Activated B cell treated with CpG ODN at 0.5 μM for 24 hours (primary cell): Measurements from ENCODE around the gene IFNL1. TPM values are rescaled to one million over a fixed set of nuclear protein-coding genes. Genes with fewer than 3 reads are reported as not detected.
A peak's percentile ranks its signal among the peaks of the same experiment; 100 is the strongest.

Experiments
- ATAC-seq: fragments of 200-7000 bp; cut with Tn5 transposase; one replicate; pipeline ENCODE4 v1.10.0; 2021; ENCODE audit warnings: low read depth, mild to moderate bottlenecking, moderate library complexity
- CTCF ChIA-PET: fragments of 350-600 bp; sonication (Branson Sonifier 250); formaldehyde crosslinking; loops from one replicate; lab custom pipeline; 2021; ENCODE audit warnings: antibody characterized with exemption; lab: Charles Lee
- POLR2A ChIA-PET: fragments of 350-600 bp; sonication (Branson Sonifier 250); formaldehyde crosslinking; loops from one replicate; lab custom pipeline; 2021; ENCODE audit warnings: antibody characterized with exemption; lab: Charles Lee
- DNase-seq: peaks from one replicate; pipeline ENCODE4 v3.0.0; 2022
- H3K27ac Mint-ChIP-seq: one replicate; pipeline ENCODE4 v1.8.0; 2020; ENCODE audit warnings: mixed read lengths
- H3K27me3 Mint-ChIP-seq: one replicate; pipeline ENCODE4 v1.8.0; 2021; ENCODE audit warnings: mixed read lengths
- H3K36me3 Mint-ChIP-seq: one replicate; pipeline ENCODE4 v1.8.0; 2021; ENCODE audit warnings: low read depth, mixed read lengths
- H3K4me1 Mint-ChIP-seq: one replicate; pipeline ENCODE4 v1.8.0; 2021; ENCODE audit warnings: mixed read lengths
- H3K4me3 Mint-ChIP-seq: one replicate; pipeline ENCODE4 v1.8.0; 2020; ENCODE audit warnings: mild to moderate bottlenecking, mixed read lengths
- H3K9me3 Mint-ChIP-seq: one replicate; pipeline ENCODE4 v1.8.0; 2020; ENCODE audit warnings: mixed read lengths
- CTCF ChIP-seq: fragments of 200-600 bp; IDR thresholded peaks from one replicate; pipeline ENCODE4 v1.8.0; 2022; ENCODE audit warnings: antibody characterized with exemption, mild to moderate bottlenecking
- intact Hi-C: fragments of 100-400 bp; cut with micrococcal nuclease; formaldehyde crosslinking; loops from one replicate; pipeline ENCODE4 v1.15.1; 2024
- total RNA-seq: library from RNA; stranded (reverse); gene quantifications from 2 replicates; pipeline ENCODE4 v1.2.3, GENCODE V29; 2022

IFNL1 gene
- total RNA-seq, 1 donor from 2014 or later, result not detected

- Mint-ChIP-seq H3K4me3 (peak within 1 kb of the TSS; percentile 99), H3K36me3 (peaks cover 39% of the 10 kb centered on the region), H3K27ac (peak within 1 kb of the TSS; percentile 97), H3K27me3 (no peaks in the 10 kb centered on the region), H3K4me1 (peaks cover 69% of the 10 kb centered on the region), H3K9me3 (no peaks in the 10 kb centered on the region)
- ChIA-PET CTCF (interaction anchor here (1.0 to 2.4 kb wide), 4 partner anchors 9 to 70 kb away, joined by 3 to 15 read pairs (median 7); partner anchors contain the start of genes MED29, PAF1 and PLEKHG2), POLR2A (interaction anchor here (0.6 to 2.8 kb wide), 18 partner anchors 9 to 1417 kb away, joined by 3 to 35 read pairs (median 6); partner anchors contain the start of genes MAP4K1, MED29, PAF1 and PLEKHG2)
- no peak for TF ChIP-seq CTCF
- intact Hi-C loops, result loop anchor here (1.0 to 5.0 kb wide), 7 partner anchors 9 to 215 kb away; partner anchors contain the start of genes EID2B, MED29, PAF1 and PAK4
- DNase-seq (peak; percentile 97), ATAC-seq (peak; percentile 91)
Observed at GRCh38 chr19:39341719-39342604, 45.8 kb downstream of the IFNL1 start, which contains the start of gene SAMD4B. Gene SAMD4B, plus strand, starts transcription at chr19:39342421. Its CDS starts 14,473 bp downstream, at chr19:39356894.

- POLR2A ChIA-PET, result interaction anchor here (0.7 to 2.8 kb wide), 16 partner anchors 8 to 725 kb away, joined by 3 to 35 read pairs (median 6); partner anchors contain the start of genes MAP4K1, MED29, PAF1 and PLEKHG2
- H3K9me3 Mint-ChIP-seq, result no peaks in the 10 kb centered on the region
Observed at GRCh38 chr19:39342647-39343305, 46.6 kb downstream of the IFNL1 start.

GRCh38 chr19:39345956-39346355 is 49.7 kb downstream of the IFNL1 start:
- TF ChIP-seq CTCF, result no peak
- Mint-ChIP-seq H3K27ac (peak overlapping the region; percentile 8), H3K36me3 (peaks cover 67% of the 10 kb centered on the region), H3K4me3 (no peak overlapping the region), H3K9me3 (no peaks in the 10 kb centered on the region), H3K27me3 (no peaks in the 10 kb centered on the region), H3K4me1 (peaks cover 51% of the 10 kb centered on the region)
- POLR2A ChIA-PET, result interaction anchor here (0.6 kb wide), 1 partner anchor 941 kb away, joined by 4 read pairs; no protein-coding TSS in a partner anchor
- no peak for DNase-seq
- no peak for ATAC-seq
- CTCF ChIA-PET, result interaction anchor here (1.1 to 1.2 kb wide), 3 partner anchors 65 to 89 kb away, joined by 3 to 4 read pairs (median 3); partner anchors contain the start of genes PLEKHG2 and RPS16
- intact Hi-C loops, result no loop called here

More at GRCh38 chr19:39342647-39343305, 46.6 kb downstream of the IFNL1 start:
- ATAC-seq, result no peak
- intact Hi-C loops, result loop anchor here (1.0 to 5.0 kb wide), 7 partner anchors 9 to 215 kb away; partner anchors contain the start of genes EID2B, MED29, PAF1 and PAK4
- DNase-seq, result no peak
- TF ChIP-seq CTCF, result no peak
- H3K27me3 Mint-ChIP-seq, result no peaks in the 10 kb centered on the region
- CTCF ChIA-PET, result interaction anchor here (1.0 to 2.4 kb wide), 4 partner anchors 8 to 69 kb away, joined by 3 to 15 read pairs (median 7); partner anchors contain the start of genes MED29, PAF1 and PLEKHG2
- peak overlapping the region; percentile 83 for H3K4me3 Mint-ChIP-seq
- H3K27ac Mint-ChIP-seq, result peak overlapping the region; percentile 56
- H3K4me1 Mint-ChIP-seq, result peaks cover 63% of the 10 kb centered on the region
- H3K36me3 Mint-ChIP-seq, result peaks cover 47% of the 10 kb centered on the region

GRCh38 chr19:39347332-39348164 is 51.3 kb downstream of the IFNL1 start:
- H3K36me3 Mint-ChIP-seq, result peaks cover 76% of the 10 kb centered on the region
- POLR2A ChIA-PET, result interaction anchor here (0.9 kb wide), 1 partner anchor 14 kb away, joined by 4 read pairs; no protein-coding TSS in a partner anchor

More at GRCh38 chr19:39347332-39348164, 51.3 kb downstream of the IFNL1 start:
- H3K27ac Mint-ChIP-seq, result no peak overlapping the region
- TF ChIP-seq CTCF, result no peak
- intact Hi-C loops, result no loop called here
- H3K4me3 Mint-ChIP-seq, result no peak overlapping the region
- no peak for DNase-seq
- CTCF ChIA-PET, result no interaction called here
- H3K27me3 Mint-ChIP-seq, result no peaks in the 10 kb centered on the region
- H3K9me3 Mint-ChIP-seq, result no peaks in the 10 kb centered on the region
- H3K4me1 Mint-ChIP-seq, result peaks cover 58% of the 10 kb centered on the region
- ATAC-seq, result no peak

Other genes starting within 250 kb of the IFNL1 start
- not detected in 2 replicates for gene ACP7, start 212.0 kb upstream of the IFNL1 start, total RNA-seq
- gene PAK4, start 170.6 kb upstream of the IFNL1 start, total RNA-seq, result 13.7 and 14.2 TPM in 2 replicates
- gene NCCRP1, start 99.4 kb upstream of the IFNL1 start, total RNA-seq, result not detected in 2 replicates
- not detected in 2 replicates for gene SYCN, start 92.1 kb upstream of the IFNL1 start, total RNA-seq
- gene IFNL3, start 51.4 kb upstream of the IFNL1 start, total RNA-seq, result not detected in 2 replicates
- gene IFNL4, start 47.6 kb upstream of the IFNL1 start, total RNA-seq, result not detected in 2 replicates
- gene IFNL2, start 28.0 kb upstream of the IFNL1 start, total RNA-seq, result not detected in 2 replicates
- gene LRFN1, start 24.5 kb downstream of the IFNL1 start, total RNA-seq, result 0.58 and 0.71 TPM in 2 replicates
- gene GMFG, start 39.6 kb downstream of the IFNL1 start, total RNA-seq, result 149 and 168 TPM in 2 replicates
- 53.0 and 60.7 TPM in 2 replicates for gene SAMD4B, start 46.0 kb downstream of the IFNL1 start, total RNA-seq
- 50.3 and 52.4 TPM in 2 replicates for gene PAF1, start 94.7 kb downstream of the IFNL1 start, total RNA-seq
- 38.0 and 39.0 TPM in 2 replicates for gene MED29, start 95.0 kb downstream of the IFNL1 start, total RNA-seq
- gene ZFP36, start 110.4 kb downstream of the IFNL1 start, total RNA-seq, result 167 and 206 TPM in 2 replicates
- 111 and 125 TPM in 2 replicates for gene PLEKHG2, start 116.3 kb downstream of the IFNL1 start, total RNA-seq
- gene RPS16, start 139.5 kb downstream of the IFNL1 start, total RNA-seq, result 4,002 and 4,656 TPM in 2 replicates
- 184 and 200 TPM in 2 replicates for gene SUPT5H, start 149.2 kb downstream of the IFNL1 start, total RNA-seq
- 63.8 and 68.9 TPM in 2 replicates for gene TIMM50, start 184.4 kb downstream of the IFNL1 start, total RNA-seq
- 0.53 and 0.73 TPM in 2 replicates for gene DLL3, start 202.5 kb downstream of the IFNL1 start, total RNA-seq
- not detected in 2 replicates for gene SELENOV, start 218.7 kb downstream of the IFNL1 start, total RNA-seq
- 3.3 and 4.0 TPM in 2 replicates for gene EID2B, start 236.4 kb downstream of the IFNL1 start, total RNA-seq
- gene EID2, start 243.8 kb downstream of the IFNL1 start, total RNA-seq, result 11.4 and 11.5 TPM in 2 replicates